NT2/D1 (cell line): ENCODE results near the gene OR2T29.
"Not testable (repeated sequence)": the region's sequence is repeated elsewhere in the genome, so short reads cannot be mapped to it uniquely, and the experiment has no call there.

Source experiments
- SUZ12 ChIP-seq: IDR thresholded peaks from 2 replicates; pipeline ENCODE4 v1.6.1; 2011; ENCODE audit not compliant: insufficient read length, insufficient read depth; ENCODE audit errors: extremely low read depth
- YY1 ChIP-seq: IDR thresholded peaks from 2 replicates; pipeline ENCODE4 v1.6.1; 2011; ENCODE audit not compliant: insufficient read length, insufficient read depth
- ZNF274 ChIP-seq: IDR thresholded peaks from 2 replicates; pipeline ENCODE4 v1.6.1; 2011; ENCODE audit warnings: mild to moderate bottlenecking, low read depth, low read length

DNA sequence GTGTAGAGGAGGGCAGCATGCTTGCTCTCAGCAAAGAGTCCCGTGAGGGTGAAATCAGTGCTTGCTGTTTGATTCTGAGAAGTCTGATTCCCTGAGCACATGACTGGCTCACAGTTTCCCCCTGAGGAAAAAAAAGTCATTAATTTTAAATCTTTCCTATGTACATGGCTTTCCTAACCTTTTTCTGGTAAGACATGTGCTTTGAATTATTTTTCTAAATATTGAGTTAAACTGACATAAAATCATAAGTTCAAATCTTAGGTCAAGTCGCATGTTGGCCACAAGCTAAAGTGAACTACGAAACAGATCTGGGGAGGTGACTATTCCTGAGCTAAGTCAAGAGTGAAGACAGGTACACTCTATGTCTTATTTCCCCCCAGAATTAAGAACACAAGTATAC, 12.1 kb upstream of the OR2T29 start, which contains the start of gene OR2T34:
- not testable (repeated sequence) for TF ChIP-seq YY1, ZNF274, SUZ12
